Fibroblast of pulmonary artery (primary cell): Measurements from ENCODE around the gene FBXW8.
A peak's percentile ranks its signal among the peaks of the same experiment; 100 is the strongest.

Experiments
- DNase-seq: peaks from one replicate; pipeline ENCODE4 v3.0.0-alpha.2; 2010; ENCODE audit warnings: low read depth
- H3K4me3 ChIP-seq: replicated peaks from 2 replicates; pipeline ENCODE4 v1.5.1; 2011; ENCODE audit warnings: low read depth, mild to moderate bottlenecking, control low read depth, low read length, moderate library complexity
- CTCF ChIP-seq: IDR thresholded peaks from 2 replicates; pipeline ENCODE4 v1.5.1; 2011; ENCODE audit warnings: mild to moderate bottlenecking, control low read depth, low read length, inconsistent platforms; ENCODE audit errors: missing control alignments

The FBXW8 gene

DNA sequence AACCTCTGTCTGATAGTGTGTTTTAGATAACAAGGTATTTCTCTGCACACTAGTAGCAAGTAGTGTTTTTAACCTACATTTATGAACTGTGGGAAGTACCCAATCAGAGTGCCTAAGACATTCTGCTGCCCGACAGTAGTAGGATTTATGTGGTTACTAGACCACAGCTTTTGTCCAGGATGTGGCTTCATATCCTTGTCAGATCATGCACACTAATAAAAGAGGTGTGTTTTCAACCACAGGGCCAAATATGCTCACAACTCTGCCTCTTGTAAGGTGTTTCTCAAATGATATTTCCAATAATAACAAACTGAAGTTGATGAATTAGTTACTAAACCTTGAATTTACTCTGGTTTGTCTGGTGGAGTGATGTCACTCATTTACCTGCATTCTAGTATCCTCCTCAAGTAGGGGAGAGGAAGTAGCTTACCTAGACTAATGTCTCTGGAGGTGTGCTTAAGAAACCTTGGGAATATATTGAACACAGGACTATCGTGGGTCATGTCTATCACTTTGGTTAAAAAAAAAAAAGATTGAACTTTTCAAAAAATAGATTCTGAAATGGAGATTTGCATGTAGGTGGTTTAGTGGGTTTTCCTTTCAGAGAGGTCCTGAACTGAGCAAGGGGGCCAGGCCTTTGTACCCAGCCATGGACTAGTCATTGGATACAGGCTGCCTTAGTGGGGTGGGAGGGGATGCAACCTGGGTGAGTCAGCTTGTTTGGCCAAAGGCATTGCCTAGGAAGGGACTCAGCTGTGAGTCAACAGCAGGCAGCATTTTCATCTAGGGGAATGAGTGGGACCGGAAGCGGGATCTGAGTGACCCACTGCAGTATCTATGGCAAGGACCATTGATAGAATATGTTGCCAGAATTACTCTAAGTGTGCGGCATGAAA, 14.1 kb downstream of the FBXW8 start:
- H3K4me3 ChIP-seq, result no peak overlapping the region
- peak; percentile 62 for DNase-seq
- no peak for TF ChIP-seq CTCF

DNA sequence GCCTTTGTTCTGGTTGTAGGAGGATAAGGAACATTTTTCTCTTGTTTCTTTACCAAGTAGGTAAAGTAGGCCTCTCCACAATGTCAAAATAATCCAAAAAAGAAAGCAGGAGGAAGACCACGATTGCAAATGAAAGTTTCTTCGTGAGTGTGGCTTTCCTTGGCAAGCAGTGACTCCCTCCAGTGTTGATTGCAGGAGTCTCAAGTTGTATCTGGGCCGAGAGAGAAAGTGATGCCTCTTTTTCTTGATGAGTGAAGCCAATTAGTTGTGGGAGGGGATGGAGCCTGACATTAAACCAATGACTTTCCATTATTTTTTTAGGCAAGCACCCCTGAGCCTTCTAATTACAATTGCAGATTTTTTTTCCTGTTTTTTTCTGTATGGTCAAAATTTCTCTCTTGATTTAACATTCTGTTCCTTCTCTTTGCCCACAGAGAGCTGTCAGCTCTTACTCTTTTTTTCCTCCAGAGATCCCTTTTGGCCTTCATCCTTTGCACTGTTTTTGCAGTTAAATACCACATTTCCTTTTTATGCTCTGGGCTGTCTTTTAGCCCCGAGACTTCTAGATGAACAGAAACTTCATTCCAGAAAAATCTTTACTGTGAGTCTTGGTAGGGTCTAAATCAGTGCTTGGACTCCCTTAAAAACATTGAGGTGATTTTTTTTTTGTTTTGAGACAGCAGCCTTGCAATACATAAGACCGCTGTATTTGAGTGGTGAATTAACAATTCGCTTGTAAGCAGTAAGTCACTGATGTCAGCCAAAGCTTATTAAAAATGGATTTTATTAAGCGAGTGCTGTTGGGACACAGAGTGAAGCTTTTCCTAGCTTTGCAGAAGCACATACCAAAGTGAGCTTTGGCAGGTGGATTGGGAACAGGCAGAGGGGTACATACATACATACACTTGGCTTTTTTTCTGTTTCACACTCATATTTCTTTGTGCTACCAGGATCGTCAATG, 15.8 kb downstream of the FBXW8 start:
- TF ChIP-seq CTCF, result no peak
- H3K4me3 ChIP-seq, result no peak overlapping the region
- no peak for DNase-seq

- no peak for TF ChIP-seq CTCF
- no peak for DNase-seq
- no peak overlapping the region for H3K4me3 ChIP-seq
Measured at GRCh38 chr12:116927244-116927940, 16.6 kb downstream of the FBXW8 start.

DNA sequence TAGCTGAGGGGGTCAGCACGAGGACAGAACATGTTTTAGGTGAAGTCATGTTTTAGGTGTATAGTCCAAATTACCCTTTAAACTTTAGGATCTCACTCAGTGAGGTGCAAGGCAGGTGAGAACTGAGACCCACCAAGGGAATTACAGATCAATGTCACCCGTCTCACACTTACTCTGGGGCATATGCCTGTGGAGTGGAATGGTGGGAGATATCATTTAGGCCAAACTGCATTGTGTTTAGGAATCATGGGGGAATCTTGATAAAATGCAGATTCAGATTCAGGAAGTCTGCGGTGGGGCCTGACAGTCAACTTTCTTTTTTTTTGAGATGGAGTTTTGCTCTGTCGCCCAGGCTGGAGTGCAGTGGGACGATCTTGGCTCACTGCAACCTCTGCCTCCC, 17.8 kb downstream of the FBXW8 start:
- no peak for TF ChIP-seq CTCF
- no peak for DNase-seq
- no peak overlapping the region for H3K4me3 ChIP-seq

DNA sequence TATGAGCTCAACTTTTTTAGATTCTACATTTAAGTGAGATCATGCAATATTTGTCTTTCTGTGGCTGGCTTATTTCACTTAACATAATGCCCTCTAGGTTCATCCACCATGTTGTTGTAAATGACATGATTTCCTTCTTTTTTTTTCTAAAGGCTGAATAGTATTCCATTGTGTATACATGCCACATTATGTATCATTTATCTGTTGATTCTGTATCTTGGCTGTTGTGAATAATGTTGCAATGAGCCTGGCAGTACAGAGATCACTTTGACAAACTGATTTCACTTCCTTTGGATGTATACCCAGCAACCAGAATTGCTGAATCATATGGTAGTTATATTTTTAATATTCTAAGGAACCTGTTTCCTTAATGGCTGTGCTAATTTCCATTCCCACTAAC, 19.1 kb downstream of the FBXW8 start:
- H3K4me3 ChIP-seq, result no peak overlapping the region
- no peak for DNase-seq
- no peak for TF ChIP-seq CTCF

DNA sequence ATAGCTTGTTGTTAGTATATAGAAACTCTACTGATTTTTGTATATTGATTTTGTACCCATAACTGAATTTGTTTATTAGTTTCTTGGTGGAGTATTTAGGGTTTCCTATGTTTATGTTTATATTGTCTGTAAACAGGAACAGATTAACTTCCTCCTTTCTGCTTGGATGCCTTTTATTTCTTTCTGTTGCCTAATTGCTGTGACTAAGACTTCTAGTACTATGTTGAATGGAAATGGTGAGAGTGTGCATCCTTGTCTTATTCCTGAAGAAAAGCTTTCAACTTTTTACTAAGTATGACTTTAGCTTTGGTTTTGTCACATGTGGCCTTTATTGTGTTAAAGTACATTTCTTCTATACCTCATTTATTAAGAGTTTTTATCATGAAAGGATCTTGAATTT, 20.9 kb downstream of the FBXW8 start:
- DNase-seq, result no peak
- TF ChIP-seq CTCF, result no peak
- H3K4me3 ChIP-seq, result no peak overlapping the region
